HepG2 (cell line): Measurements from ENCODE around the gene GPR152. TPM values are rescaled to one million over a fixed set of nuclear protein-coding genes. Genes with fewer than 3 reads are reported as not detected.

Experiments used
- ATF7-NPFF ChIP-seq: sonication (generic); formaldehyde crosslinking; IDR thresholded peaks from 2 replicates; pipeline ENCODE4 v1.8.1; 2023; ENCODE audit warnings: mild to moderate bottlenecking, low read depth, missing genetic modification reagents, moderate library complexity
- CREB1 ChIP-seq, 2 experiments: fragments of 450-650 bp in 1 of 2; IDR thresholded peaks; 2 replicates each; pipeline ENCODE4 v1.6.1; 2016 to 2017; ENCODE audit warnings: control low read depth in 1 of 2, mild to moderate bottlenecking in 1 of 2, missing compliant biosample characterization in 1 of 2, missing genetic modification characterization in 1 of 2
- EZH2 ChIP-seq: conservative IDR thresholded peaks from 2 replicates; pipeline ENCODE4 v1.6.1; 2012; ENCODE audit warnings: mild to moderate bottlenecking, low read depth, low read length, moderate library complexity
- GATAD2A ChIP-seq: IDR thresholded peaks from 2 replicates; pipeline ENCODE4 v1.6.1; 2016
- HNF4A ChIP-seq: sonication (generic); formaldehyde crosslinking; IDR thresholded peaks from 2 replicates; pipeline ENCODE4 v1.4.0; 2020; ENCODE audit warnings: missing genetic modification reagents
- HNRNPLL ChIP-seq: fragments of 200-400 bp; formaldehyde crosslinking; IDR thresholded peaks from 2 replicates; pipeline ENCODE4 v1.6.1; 2017; ENCODE audit warnings: mild to moderate bottlenecking, low read depth, low read length; ENCODE audit not compliant: poor library complexity, severe bottlenecking
- MTA1 ChIP-seq: sonication (generic); formaldehyde crosslinking; IDR thresholded peaks from 2 replicates; pipeline ENCODE4 v1.4.0; 2020; ENCODE audit warnings: missing genetic modification reagents, mild to moderate bottlenecking, borderline replicate concordance
- NR1H2 ChIP-seq: sonication (generic); formaldehyde crosslinking; IDR thresholded peaks from 2 replicates; pipeline ENCODE4 v1.8.1; 2022; ENCODE audit warnings: low read depth, missing genetic modification reagents, borderline replicate concordance
- POLR2A ChIP-seq, 2 experiments: IDR thresholded peaks; 2 replicates each; pipeline ENCODE4 v1.6.1; 2011; ENCODE audit warnings: low read depth in 2 of 2, low read length in 2 of 2, mild to moderate bottlenecking in 1 of 2, moderate library complexity in 1 of 2; ENCODE audit not compliant: insufficient read depth in 1 of 2
- TAF15 ChIP-seq: fragments of 200-400 bp; formaldehyde crosslinking; IDR thresholded peaks from one replicate; pipeline ENCODE4 v1.6.1; 2018; ENCODE audit warnings: mild to moderate bottlenecking, low read depth, low read length; ENCODE audit not compliant: poor library complexity, severe bottlenecking
- ZNF235 ChIP-seq: sonication (generic); formaldehyde crosslinking; IDR thresholded peaks from 2 replicates; pipeline ENCODE4 v1.8.1; 2023; ENCODE audit warnings: mild to moderate bottlenecking, missing genetic modification reagents, borderline replicate concordance
- ZNF556 ChIP-seq: sonication (generic); formaldehyde crosslinking; IDR thresholded peaks from 2 replicates; pipeline ENCODE4 v1.4.0; 2020; ENCODE audit warnings: mild to moderate bottlenecking, missing genetic modification reagents, borderline replicate concordance
- ZNF670 ChIP-seq: sonication (generic); formaldehyde crosslinking; IDR thresholded peaks from 2 replicates; pipeline ENCODE4 v1.8.0; 2022; ENCODE audit warnings: mild to moderate bottlenecking, missing genetic modification reagents, borderline replicate concordance
- ZNF891 ChIP-seq: sonication (generic); formaldehyde crosslinking; IDR thresholded peaks from 2 replicates; pipeline ENCODE4 v1.5.0; 2020; ENCODE audit warnings: mild to moderate bottlenecking, missing genetic modification reagents
- ZSCAN29 ChIP-seq: sonication (generic); formaldehyde crosslinking; conservative IDR thresholded peaks from 2 replicates; pipeline ENCODE4 v1.4.0; 2020; ENCODE audit warnings: mild to moderate bottlenecking, missing genetic modification reagents
- polyA plus RNA-seq, 8 experiments: library from polyadenylated mRNA; depleted of rRNA in 3 of 8; stranded (reverse) in 7 of 8; unstranded in 1 of 8; fragments of >200 nt; fragmentation: Illumina TruSeq in 4 of 8; extraction: Trizol in 4 of 8; gene quantifications; 2 replicates each; pipeline versions ENCODE4 v1.2.1 to v1.2.3, GENCODE V29; 2011 to 2016; ENCODE audit warnings: low read depth in 4 of 8, missing spikeins in 1 of 8, mixed read lengths in 1 of 8; ENCODE audit not compliant: insufficient read depth in 1 of 8
- total RNA-seq, 5 experiments: library from RNA; depleted of rRNA; stranded (reverse); fragments of >200 nt; fragmentation: Illumina TruSeq; extraction: Trizol; gene quantifications; 2 replicates each; pipeline ENCODE4 v1.2.3, GENCODE V29; 2016; ENCODE audit warnings: low read depth in 1 of 5
- TF ChIP-seq, protein P1 (sequence below): sonication (generic); formaldehyde crosslinking; IDR thresholded peaks from 2 replicates; pipeline ENCODE4 v1.4.0; 2020; ENCODE audit warnings: missing genetic modification reagents
- TF ChIP-seq, protein P2 (sequence below): IDR thresholded peaks from 2 replicates; pipeline ENCODE4 v1.6.1; 2016; ENCODE audit warnings: missing compliant biosample characterization, missing genetic modification reagents, borderline replicate concordance
- TF ChIP-seq, protein P3 (sequence below): sonication (generic); formaldehyde crosslinking; IDR thresholded peaks from 2 replicates; pipeline ENCODE4 v1.9.0; 2021; ENCODE audit warnings: missing genetic modification reagents, borderline replicate concordance
- TF ChIP-seq, protein P4 (sequence below): sonication (generic); formaldehyde crosslinking; IDR thresholded peaks from 2 replicates; pipeline ENCODE4 v1.8.0; 2023; ENCODE audit warnings: mild to moderate bottlenecking, missing genetic modification reagents
- TF ChIP-seq, protein P5 (sequence below): sonication (generic); formaldehyde crosslinking; IDR thresholded peaks from 2 replicates; pipeline ENCODE4 v1.5.1; 2020; ENCODE audit warnings: mild to moderate bottlenecking, moderate library complexity, missing genetic modification reagents

Gene GPR152
- total and polyA plus RNA-seq, 2 of the 13 experiments (the other 11 are each of a cell fraction or from before 2014, with no cell fraction given) = not detected

DNA sequence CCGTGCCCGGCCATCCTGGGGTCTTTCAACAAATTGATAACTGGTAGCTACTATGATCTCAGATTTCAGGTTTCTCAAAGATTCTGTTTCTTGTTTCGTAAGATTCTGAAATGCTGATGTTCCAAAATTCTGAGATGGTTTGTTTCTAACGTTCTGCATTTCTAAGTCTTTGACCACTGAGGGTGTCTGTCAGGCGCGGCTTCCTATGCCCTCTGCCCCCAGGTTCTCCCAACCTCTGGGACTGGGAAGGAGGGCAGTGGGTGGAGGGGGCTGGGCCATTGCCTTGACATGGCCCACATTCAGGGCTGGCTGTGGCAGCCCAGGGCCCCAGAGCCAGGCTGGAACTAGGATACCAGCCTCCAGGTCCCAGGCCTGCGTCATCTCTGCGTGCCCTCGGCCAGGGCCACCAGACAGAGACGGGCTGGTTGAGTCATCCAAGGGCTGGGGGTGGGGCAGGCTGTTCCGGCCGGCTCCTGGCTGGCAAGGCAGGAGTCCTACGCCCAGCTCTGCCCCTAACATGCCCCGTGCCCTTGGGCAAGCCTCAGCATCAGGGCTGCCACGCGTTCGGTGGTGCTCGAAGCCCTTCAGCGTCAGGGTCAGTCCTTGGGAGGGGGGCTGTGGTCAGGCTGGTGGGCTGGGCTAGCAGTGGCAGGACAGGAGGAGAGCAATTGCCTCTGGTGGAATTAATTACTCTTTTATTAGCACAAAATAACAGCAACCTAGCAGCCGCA is 11.3 kb upstream of the GPR152 start (continued):
- TF ChIP-seq MTA1 (CRISPR knock-in tag) (0 out of 2 replicates have a peak, but pooled peaks have one; percentile 8), ZNF891 (peak; percentile 42; the same call in 1 of the 2 replicates), ZNF670 (CRISPR knock-in tag) (no peak), HNRNPLL (peak; percentile 36), ZNF235 (CRISPR knock-in tag) (0 out of 2 replicates have a peak, but pooled peaks have one; percentile 43), ATF7-NPFF (CRISPR knock-in tag) (peak; percentile 76; the same call in 1 of the 2 replicates), GATAD2A (CRISPR knock-in tag) (peak; percentile 36; the same call in 1 of the 2 replicates), HNF4A (CRISPR knock-in tag) (0 out of 2 replicates have a peak, but pooled peaks have one; percentile 3), TAF15 (no peak), CREB1 (IDR thresholded peaks at IDR 0.05) (peak; percentile 78), CREB1 (CRISPR knock-in tag; IDR thresholded peaks at IDR 0.05) (peak; percentile 93), ZNF556 (CRISPR knock-in tag) (no peak), EZH2 (no peak), POLR2A (IDR thresholded peaks at IDR 0.05; ENCODE audit: insufficient read depth in 1 of 2, low read depth in 2 of 2, low read length in 2 of 2) (peak in 1 of 2 experiments; percentile 35; a peak in 1 of 4 replicates), ZSCAN29 (no peak), NR1H2 (CRISPR knock-in tag) (no peak)
- TF ChIP-seq, protein P1, sequence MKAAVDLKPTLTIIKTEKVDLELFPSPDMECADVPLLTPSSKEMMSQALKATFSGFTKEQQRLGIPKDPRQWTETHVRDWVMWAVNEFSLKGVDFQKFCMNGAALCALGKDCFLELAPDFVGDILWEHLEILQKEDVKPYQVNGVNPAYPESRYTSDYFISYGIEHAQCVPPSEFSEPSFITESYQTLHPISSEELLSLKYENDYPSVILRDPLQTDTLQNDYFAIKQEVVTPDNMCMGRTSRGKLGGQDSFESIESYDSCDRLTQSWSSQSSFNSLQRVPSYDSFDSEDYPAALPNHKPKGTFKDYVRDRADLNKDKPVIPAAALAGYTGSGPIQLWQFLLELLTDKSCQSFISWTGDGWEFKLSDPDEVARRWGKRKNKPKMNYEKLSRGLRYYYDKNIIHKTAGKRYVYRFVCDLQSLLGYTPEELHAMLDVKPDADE = no peak
- TF ChIP-seq, protein P2, sequence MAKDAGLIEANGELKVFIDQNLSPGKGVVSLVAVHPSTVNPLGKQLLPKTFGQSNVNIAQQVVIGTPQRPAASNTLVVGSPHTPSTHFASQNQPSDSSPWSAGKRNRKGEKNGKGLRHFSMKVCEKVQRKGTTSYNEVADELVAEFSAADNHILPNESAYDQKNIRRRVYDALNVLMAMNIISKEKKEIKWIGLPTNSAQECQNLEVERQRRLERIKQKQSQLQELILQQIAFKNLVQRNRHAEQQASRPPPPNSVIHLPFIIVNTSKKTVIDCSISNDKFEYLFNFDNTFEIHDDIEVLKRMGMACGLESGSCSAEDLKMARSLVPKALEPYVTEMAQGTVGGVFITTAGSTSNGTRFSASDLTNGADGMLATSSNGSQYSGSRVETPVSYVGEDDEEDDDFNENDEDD (CRISPR knock-in tag) = 0 out of 2 replicates have a peak, but pooled peaks have one; percentile 20
- TF ChIP-seq, protein P3, sequence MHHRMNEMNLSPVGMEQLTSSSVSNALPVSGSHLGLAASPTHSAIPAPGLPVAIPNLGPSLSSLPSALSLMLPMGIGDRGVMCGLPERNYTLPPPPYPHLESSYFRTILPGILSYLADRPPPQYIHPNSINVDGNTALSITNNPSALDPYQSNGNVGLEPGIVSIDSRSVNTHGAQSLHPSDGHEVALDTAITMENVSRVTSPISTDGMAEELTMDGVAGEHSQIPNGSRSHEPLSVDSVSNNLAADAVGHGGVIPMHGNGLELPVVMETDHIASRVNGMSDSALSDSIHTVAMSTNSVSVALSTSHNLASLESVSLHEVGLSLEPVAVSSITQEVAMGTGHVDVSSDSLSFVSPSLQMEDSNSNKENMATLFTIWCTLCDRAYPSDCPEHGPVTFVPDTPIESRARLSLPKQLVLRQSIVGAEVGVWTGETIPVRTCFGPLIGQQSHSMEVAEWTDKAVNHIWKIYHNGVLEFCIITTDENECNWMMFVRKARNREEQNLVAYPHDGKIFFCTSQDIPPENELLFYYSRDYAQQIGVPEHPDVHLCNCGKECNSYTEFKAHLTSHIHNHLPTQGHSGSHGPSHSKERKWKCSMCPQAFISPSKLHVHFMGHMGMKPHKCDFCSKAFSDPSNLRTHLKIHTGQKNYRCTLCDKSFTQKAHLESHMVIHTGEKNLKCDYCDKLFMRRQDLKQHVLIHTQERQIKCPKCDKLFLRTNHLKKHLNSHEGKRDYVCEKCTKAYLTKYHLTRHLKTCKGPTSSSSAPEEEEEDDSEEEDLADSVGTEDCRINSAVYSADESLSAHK = no peak
- TF ChIP-seq, protein P4, sequence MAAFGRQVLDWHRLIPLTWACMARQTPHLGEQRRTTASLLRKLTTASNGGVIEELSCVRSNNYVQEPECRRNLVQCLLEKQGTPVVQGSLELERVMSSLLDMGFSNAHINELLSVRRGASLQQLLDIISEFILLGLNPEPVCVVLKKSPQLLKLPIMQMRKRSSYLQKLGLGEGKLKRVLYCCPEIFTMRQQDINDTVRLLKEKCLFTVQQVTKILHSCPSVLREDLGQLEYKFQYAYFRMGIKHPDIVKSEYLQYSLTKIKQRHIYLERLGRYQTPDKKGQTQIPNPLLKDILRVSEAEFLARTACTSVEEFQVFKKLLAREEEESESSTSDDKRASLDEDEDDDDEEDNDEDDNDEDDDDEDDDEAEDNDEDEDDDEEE (CRISPR knock-in tag) = peak; percentile 44; the same call in 1 of the 2 replicates
- TF ChIP-seq, protein P5, sequence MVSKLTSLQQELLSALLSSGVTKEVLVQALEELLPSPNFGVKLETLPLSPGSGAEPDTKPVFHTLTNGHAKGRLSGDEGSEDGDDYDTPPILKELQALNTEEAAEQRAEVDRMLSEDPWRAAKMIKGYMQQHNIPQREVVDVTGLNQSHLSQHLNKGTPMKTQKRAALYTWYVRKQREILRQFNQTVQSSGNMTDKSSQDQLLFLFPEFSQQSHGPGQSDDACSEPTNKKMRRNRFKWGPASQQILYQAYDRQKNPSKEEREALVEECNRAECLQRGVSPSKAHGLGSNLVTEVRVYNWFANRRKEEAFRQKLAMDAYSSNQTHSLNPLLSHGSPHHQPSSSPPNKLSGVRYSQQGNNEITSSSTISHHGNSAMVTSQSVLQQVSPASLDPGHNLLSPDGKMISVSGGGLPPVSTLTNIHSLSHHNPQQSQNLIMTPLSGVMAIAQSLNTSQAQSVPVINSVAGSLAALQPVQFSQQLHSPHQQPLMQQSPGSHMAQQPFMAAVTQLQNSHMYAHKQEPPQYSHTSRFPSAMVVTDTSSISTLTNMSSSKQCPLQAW (CRISPR knock-in tag) = no peak
